ENCODE measurements around the gene ZBTB39.
"Not testable (repeated sequence)": the region's sequence is repeated elsewhere in the genome, so short reads cannot be mapped to it uniquely, and the experiment has no call there.

The ZBTB39 gene

GRCh38 chr12:57005980-57006808, at the start of gene ZBTB39:
ZBTB39 (minus strand) TSS chr12:57006546; CDS start chr12:57004917, 1,629 bp downstream.
- DNase-seq: peak; percentile 27 to 41

GRCh38 chr12:57055824-57056223, 49.5 kb upstream of the ZBTB39 start:
- DNase-seq: no peak

- not testable (repeated sequence) for DNase-seq
Observed at GRCh38 chr12:57053901-57054300, 47.6 kb upstream of the ZBTB39 start.

GRCh38 chr12:57053146-57053545, 46.8 kb upstream of the ZBTB39 start:
- DNase-seq: not testable (repeated sequence)

- no peak for DNase-seq
Observed at GRCh38 chr12:57051011-57051410, 44.7 kb upstream of the ZBTB39 start.

GRCh38 chr12:57049890-57050289, 43.5 kb upstream of the ZBTB39 start, which contains the start of gene MYO1A:
MYO1A (minus strand) TSS chr12:57050129; CDS start chr12:57048323, 1,806 bp downstream.
- no peak for DNase-seq

- DNase-seq: no peak
Observed at GRCh38 chr12:57049119-57049446, 42.7 kb upstream of the ZBTB39 start.

- no peak for DNase-seq
Observed at GRCh38 chr12:57048423-57049118, 42.2 kb upstream of the ZBTB39 start.

GRCh38 chr12:57047981-57048380, 41.6 kb upstream of the ZBTB39 start:
- DNase-seq: no peak

GRCh38 chr12:57046947-57047890, 40.9 kb upstream of the ZBTB39 start:
- no peak for DNase-seq

GRCh38 chr12:57046086-57046791, 39.9 kb upstream of the ZBTB39 start:
- no peak for DNase-seq

- DNase-seq: no peak
Observed at GRCh38 chr12:57044889-57045288, 38.5 kb upstream of the ZBTB39 start.

- DNase-seq: no peak
Observed at GRCh38 chr12:57044468-57044867, 38.1 kb upstream of the ZBTB39 start.

- no peak for DNase-seq
Observed at GRCh38 chr12:57042695-57043094, 36.3 kb upstream of the ZBTB39 start.

- no peak for DNase-seq
Observed at GRCh38 chr12:57040750-57041149, 34.4 kb upstream of the ZBTB39 start.

- no peak for DNase-seq
Observed at GRCh38 chr12:57040211-57040610, 33.9 kb upstream of the ZBTB39 start.

- no peak for DNase-seq
Observed at GRCh38 chr12:57039016-57039798, 32.9 kb upstream of the ZBTB39 start.

- no peak for DNase-seq
Observed at GRCh38 chr12:57037264-57037663, 30.9 kb upstream of the ZBTB39 start.

GRCh38 chr12:57033431-57033830, 27.1 kb upstream of the ZBTB39 start:
- no peak for DNase-seq

GRCh38 chr12:57031789-57032188, 25.4 kb upstream of the ZBTB39 start:
- DNase-seq: no peak

GRCh38 chr12:57031138-57031725, 24.9 kb upstream of the ZBTB39 start:
- DNase-seq: no peak
